ENCODE results near the gene NCBP2L. TPM values are rescaled to one million over a fixed set of nuclear protein-coding genes. Genes with fewer than 3 reads are reported as not detected.
"Not testable (repeated sequence)": the region's sequence is repeated elsewhere in the genome, so short reads cannot be mapped to it uniquely, and the experiment has no call there.

NCBP2L gene
- total RNA-seq, 3 donors from 2014 or later: not detected

- ATAC-seq (no peak), DNase-seq (no peak)
- Mint-ChIP-seq H3K4me3 (no peak overlapping the region), H3K36me3 (ENCODE audit: insufficient read depth) (no peaks in the 10 kb centered on the region), H3K27me3 (ENCODE audit: low read depth) (no peaks in the 10 kb centered on the region), H3K9me3 (no peaks in the 10 kb centered on the region), H3K4me1 (ENCODE audit: low read depth) (no peaks in the 10 kb centered on the region)
These were observed 10.9 kb upstream of the NCBP2L start for GRCh38 chrX:107766470-107767150.

DNA sequence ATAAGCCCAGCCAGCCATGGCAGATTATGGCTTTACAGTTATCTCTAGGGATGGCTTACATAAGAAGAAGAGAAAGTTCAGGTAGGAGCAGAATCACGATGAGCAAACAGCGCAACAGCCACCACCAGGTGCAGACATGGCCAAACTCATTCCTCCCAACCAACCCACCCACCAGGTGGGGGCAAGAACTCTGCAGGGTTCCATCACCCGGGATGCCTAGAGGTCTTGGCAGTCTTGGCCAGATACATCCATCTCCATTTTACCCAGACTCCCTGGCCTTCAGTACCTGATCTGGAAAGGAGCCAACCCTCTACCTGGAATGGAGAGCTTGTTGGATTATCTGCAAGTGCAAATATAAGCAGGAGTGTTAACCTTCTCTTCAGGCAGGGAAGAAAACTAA, 9.5 kb upstream of the NCBP2L start:
- no peak overlapping the region for H3K4me3 Mint-ChIP-seq
- ATAC-seq (no peak), DNase-seq (no peak)
- no peaks in the 10 kb centered on the region for H3K27me3 Mint-ChIP-seq (ENCODE audit: low read depth)
- no peaks in the 10 kb centered on the region for H3K9me3 Mint-ChIP-seq
- no peaks in the 10 kb centered on the region for H3K4me1 Mint-ChIP-seq (ENCODE audit: low read depth)
- H3K36me3 Mint-ChIP-seq (ENCODE audit: insufficient read depth): no peaks in the 10 kb centered on the region

DNA sequence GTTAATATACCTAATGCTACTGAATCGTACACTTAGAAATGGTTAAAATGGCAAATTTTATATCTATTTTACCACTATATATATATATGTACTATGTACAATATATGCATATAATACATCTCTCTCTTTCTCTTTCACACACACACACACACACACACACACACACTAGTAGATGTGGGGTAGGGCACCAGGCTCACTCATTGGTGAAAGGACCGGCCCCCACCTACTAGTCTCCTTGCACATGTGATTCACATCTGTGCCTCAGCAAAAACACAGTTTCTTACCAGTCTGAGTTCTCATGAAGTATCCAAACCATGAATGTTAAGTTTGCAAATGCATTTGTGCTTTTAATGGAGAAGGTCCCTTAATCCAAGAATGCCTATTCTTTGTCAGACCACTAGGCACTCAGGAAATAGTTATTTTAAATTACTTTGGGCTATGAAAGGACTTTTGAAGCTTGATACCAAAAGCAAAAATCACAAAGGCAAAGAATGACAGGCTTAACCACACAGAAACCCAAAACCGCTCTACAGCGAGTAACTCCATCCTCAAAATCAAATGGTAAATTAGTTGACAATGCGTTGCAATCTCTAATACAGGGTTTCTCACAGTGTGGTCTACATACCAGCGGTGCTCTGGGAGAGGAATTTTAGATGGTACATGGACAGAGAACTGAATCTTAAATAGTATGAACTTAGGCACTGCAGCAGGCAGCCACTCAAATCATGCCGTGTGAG, 7.8 kb upstream of the NCBP2L start:
- Mint-ChIP-seq H3K27me3 (ENCODE audit: low read depth) (no peaks in the 10 kb centered on the region), H3K36me3 (ENCODE audit: insufficient read depth) (no peaks in the 10 kb centered on the region), H3K4me3 (no peak overlapping the region), H3K9me3 (no peaks in the 10 kb centered on the region), H3K4me1 (ENCODE audit: low read depth) (peaks cover 5% of the 10 kb centered on the region)
- peak in 1 of 2 donors; percentile 63 for ATAC-seq
- DNase-seq: no peak

DNA sequence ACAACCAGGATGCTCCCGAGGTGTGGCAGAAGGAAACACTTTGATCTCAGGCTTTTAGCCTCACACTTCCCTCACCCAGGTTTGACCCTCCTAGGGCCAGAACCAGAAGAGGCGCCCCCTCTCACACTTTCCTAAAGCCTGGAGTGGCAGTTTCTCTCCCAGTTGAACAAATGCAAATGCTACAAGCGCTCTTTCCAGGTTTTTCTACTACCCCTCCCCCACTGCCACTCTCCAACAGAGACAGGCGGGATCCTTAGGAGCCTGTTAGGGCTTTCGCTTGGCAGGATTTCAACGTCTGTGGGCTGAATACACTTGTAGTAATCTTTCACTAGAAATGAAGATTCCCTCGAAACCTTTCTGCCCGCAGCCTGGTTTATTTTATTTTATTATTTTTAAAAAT, 4.3 kb upstream of the NCBP2L start:
- DNase-seq: no peak
- no peak for ATAC-seq
- no peaks in the 10 kb centered on the region for H3K36me3 Mint-ChIP-seq (ENCODE audit: insufficient read depth)

GRCh38 chrX:107773906-107774435, 3.6 kb upstream of the NCBP2L start:
- Mint-ChIP-seq H3K27me3 (ENCODE audit: low read depth) (no peaks in the 10 kb centered on the region), H3K36me3 (ENCODE audit: insufficient read depth) (no peaks in the 10 kb centered on the region), H3K4me3 (no peak overlapping the region), H3K9me3 (no peaks in the 10 kb centered on the region), H3K4me1 (ENCODE audit: low read depth) (peaks cover 16% of the 10 kb centered on the region)
- ATAC-seq (no peak), DNase-seq (no peak)

More for the DNA sequence above, 4.3 kb upstream of the NCBP2L start:
- Mint-ChIP-seq H3K4me1 (ENCODE audit: low read depth) (peaks cover 16% of the 10 kb centered on the region), H3K27me3 (ENCODE audit: low read depth) (no peaks in the 10 kb centered on the region), H3K4me3 (no peak overlapping the region), H3K9me3 (no peaks in the 10 kb centered on the region)

- no peaks in the 10 kb centered on the region for H3K27me3 Mint-ChIP-seq (ENCODE audit: low read depth)
- ATAC-seq: no peak
- no peaks in the 10 kb centered on the region for H3K36me3 Mint-ChIP-seq (ENCODE audit: insufficient read depth)
- DNase-seq: no peak
- peak overlapping the region; percentile 88 for H3K4me3 Mint-ChIP-seq
- no peaks in the 10 kb centered on the region for H3K9me3 Mint-ChIP-seq
- H3K4me1 Mint-ChIP-seq (ENCODE audit: low read depth): peaks cover 16% of the 10 kb centered on the region
These were observed 2.4 kb upstream of the NCBP2L start for GRCh38 chrX:107775000-107775733.

- Mint-ChIP-seq H3K4me3 (peak within 1 kb of the TSS; percentile 88), H3K27me3 (ENCODE audit: low read depth) (no peaks in the 10 kb centered on the region), H3K36me3 (ENCODE audit: insufficient read depth) (no peaks in the 10 kb centered on the region), H3K9me3 (no peaks in the 10 kb centered on the region), H3K4me1 (ENCODE audit: low read depth) (peaks cover 16% of the 10 kb centered on the region)
- peak; percentile 82 to 88 for ATAC-seq
- DNase-seq: peak; percentile 40
These were observed 1.6 kb upstream of the NCBP2L start, which contains the start of gene TSC22D3 for GRCh38 chrX:107775734-107776511. Gene TSC22D3 (minus strand): TSS chrX:107775787. CDS start chrX:107775419, 368 bp downstream.

GRCh38 chrX:107776649-107777535, 641 bp upstream of the NCBP2L start:
- Mint-ChIP-seq H3K9me3 (no peaks in the 10 kb centered on the region), H3K4me3 (peak overlapping the region; percentile 88), H3K27me3 (ENCODE audit: low read depth) (no peaks in the 10 kb centered on the region), H3K36me3 (ENCODE audit: insufficient read depth) (no peaks in the 10 kb centered on the region), H3K4me1 (ENCODE audit: low read depth) (peaks cover 16% of the 10 kb centered on the region)
- DNase-seq: peak; percentile 76
- peak; percentile 72 to 78 for ATAC-seq

DNA sequence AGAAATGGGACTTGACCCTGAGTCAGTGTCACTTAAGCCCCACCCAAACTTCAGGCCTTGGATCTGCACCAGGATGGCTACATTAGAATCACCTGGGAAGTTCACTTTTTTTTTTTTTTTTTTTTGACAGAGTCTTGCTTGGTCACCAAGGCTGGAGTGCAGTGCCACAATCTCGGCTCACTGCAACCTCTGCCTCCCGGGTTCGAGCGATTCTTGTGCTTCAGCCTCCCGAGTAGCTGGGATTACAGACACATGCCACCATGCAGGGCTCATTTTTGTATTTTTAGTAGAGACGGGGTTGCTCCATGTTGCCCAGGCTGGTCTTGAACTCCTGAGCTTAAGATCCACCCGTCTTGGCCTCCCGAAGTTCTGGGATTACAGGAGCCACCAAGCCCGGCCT, 3.0 kb downstream of the NCBP2L start:
- no peaks in the 10 kb centered on the region for H3K27me3 Mint-ChIP-seq (ENCODE audit: low read depth)
- no peaks in the 10 kb centered on the region for H3K9me3 Mint-ChIP-seq
- no peak for DNase-seq
- no peak for ATAC-seq
- peaks cover 11% of the 10 kb centered on the region for H3K4me1 Mint-ChIP-seq (ENCODE audit: low read depth)
- H3K4me3 Mint-ChIP-seq: no peak overlapping the region
- no peaks in the 10 kb centered on the region for H3K36me3 Mint-ChIP-seq (ENCODE audit: insufficient read depth)

DNA sequence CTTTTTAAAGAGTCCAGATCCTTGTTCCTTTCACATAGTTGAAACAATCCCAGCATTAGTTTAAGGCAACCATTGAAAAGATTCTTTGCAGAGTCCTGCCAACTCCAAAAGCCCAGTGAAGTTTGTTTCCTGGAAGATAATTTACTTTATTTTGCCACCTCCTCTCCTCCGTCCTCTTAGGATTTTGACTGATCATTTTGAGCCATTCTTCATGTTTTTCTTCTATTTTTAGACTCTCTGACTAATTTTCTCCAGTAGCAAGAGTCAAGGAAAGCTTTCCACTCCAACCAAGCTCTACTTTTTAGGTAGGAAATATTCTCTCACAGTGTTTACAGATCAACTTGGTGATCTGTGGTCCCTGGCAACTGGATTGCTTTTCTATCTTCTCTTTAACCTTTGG, 10.3 kb downstream of the NCBP2L start:
- H3K36me3 Mint-ChIP-seq (ENCODE audit: insufficient read depth): no peaks in the 10 kb centered on the region
- no peaks in the 10 kb centered on the region for H3K9me3 Mint-ChIP-seq
- DNase-seq: no peak
- peaks cover 1% of the 10 kb centered on the region for H3K27me3 Mint-ChIP-seq (ENCODE audit: low read depth)
- no peaks in the 10 kb centered on the region for H3K4me1 Mint-ChIP-seq (ENCODE audit: low read depth)
- no peak for ATAC-seq
- H3K4me3 Mint-ChIP-seq: no peak overlapping the region

DNA sequence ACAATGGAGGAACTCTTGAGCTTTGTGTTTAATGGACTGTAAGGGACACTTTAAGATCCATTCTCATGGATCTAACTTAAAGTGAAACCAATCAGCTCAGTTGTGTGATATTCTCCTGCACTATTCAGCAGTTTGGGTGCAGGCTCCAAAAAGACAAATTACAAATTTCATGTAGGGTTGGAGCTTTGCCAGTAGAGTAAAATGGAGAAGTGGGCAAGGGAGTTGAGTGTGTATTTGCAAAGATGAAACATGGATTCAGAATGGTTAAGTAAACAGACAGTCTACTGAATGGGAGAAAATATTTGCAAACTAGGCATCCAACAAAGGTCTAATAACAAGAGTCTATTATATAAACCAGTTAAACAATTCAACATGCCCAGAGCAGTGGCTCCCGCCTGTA, 26.9 kb downstream of the NCBP2L start:
- H3K4me3 Mint-ChIP-seq: no peak overlapping the region
- peaks cover 3% of the 10 kb centered on the region for H3K27me3 Mint-ChIP-seq (ENCODE audit: low read depth)
- DNase-seq (no peak), ATAC-seq (no peak)
- H3K36me3 Mint-ChIP-seq (ENCODE audit: insufficient read depth): no peaks in the 10 kb centered on the region
- no peaks in the 10 kb centered on the region for H3K9me3 Mint-ChIP-seq
- H3K4me1 Mint-ChIP-seq (ENCODE audit: low read depth): no peaks in the 10 kb centered on the region

DNA sequence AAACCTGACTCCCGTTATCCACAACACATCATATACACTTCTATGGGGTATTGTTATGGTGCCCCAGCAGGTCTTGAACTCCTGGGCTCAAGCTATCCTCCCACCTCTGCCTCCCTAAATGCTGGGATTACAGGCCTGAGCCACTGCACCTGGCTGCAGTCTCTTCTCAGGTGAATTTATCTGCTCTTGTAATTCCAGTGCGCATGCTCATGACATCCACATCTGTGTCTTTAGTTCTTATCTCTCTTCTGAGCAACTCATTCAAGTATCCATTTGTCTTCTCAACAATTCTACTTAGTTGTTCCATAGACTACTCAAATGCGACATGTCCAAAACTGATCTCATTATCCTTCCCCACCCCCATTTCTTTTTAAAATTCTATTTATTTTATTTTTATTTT, 27.6 kb downstream of the NCBP2L start:
- H3K9me3 Mint-ChIP-seq: no peaks in the 10 kb centered on the region
- no peak for ATAC-seq
- no peak for DNase-seq
- H3K4me1 Mint-ChIP-seq (ENCODE audit: low read depth): no peaks in the 10 kb centered on the region
- peaks cover 3% of the 10 kb centered on the region for H3K27me3 Mint-ChIP-seq (ENCODE audit: low read depth)
- no peak overlapping the region for H3K4me3 Mint-ChIP-seq
- H3K36me3 Mint-ChIP-seq (ENCODE audit: insufficient read depth): no peaks in the 10 kb centered on the region

DNA sequence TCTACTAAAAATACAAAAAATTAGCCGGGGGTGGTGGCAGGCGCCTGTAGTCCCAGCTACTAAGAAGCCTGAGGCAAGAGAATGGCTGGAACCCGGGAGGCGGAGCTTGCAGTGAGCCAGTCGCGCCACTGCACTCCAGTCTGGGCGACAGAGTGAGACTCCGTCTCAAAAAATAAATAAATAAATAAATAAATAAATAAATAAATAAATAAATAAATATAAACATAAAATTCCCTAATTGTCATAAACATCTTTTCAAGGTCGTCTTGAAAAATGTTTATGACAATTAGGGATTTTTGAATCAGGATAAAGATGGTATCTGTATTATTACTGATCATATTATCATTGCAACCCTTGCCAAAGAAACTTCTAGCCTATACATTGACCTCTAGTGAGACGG, 32.5 kb downstream of the NCBP2L start:
- not testable (repeated sequence) for H3K36me3 Mint-ChIP-seq (ENCODE audit: insufficient read depth); H3K9me3 Mint-ChIP-seq; H3K4me1 Mint-ChIP-seq (ENCODE audit: low read depth); ATAC-seq; DNase-seq; H3K4me3 Mint-ChIP-seq; H3K27me3 Mint-ChIP-seq (ENCODE audit: low read depth)

Data from activated T-cell treated with anti-CD3 and anti-CD28 coated beads, Interleukin-2, amount 50 U/mL, for 4 hours (primary cell).